HEK293 (cell line): Measurements from ENCODE around the gene PEX10.

ENCODE experiments used
- ZBTB7A ChIP-seq: fragments of 450-650 bp; formaldehyde crosslinking; IDR thresholded peaks from 2 replicates; pipeline ENCODE4 v1.5.1; 2016; ENCODE audit warnings: low read depth, missing biosample characterization, missing genetic modification characterization
- ZNF274 ChIP-seq, 2 experiments: fragments of 200-500 bp in 1 of 2; fragments of 450-650 bp in 1 of 2; sonication (Bioruptor generic) in 1 of 2; formaldehyde crosslinking in 1 of 2; IDR thresholded peaks; 2 replicates each; pipeline versions ENCODE4 v1.5.1 to v1.6.1; 2014 to 2016; ENCODE audit warnings: borderline replicate concordance in 1 of 2, inconsistent platforms in 1 of 2, low read length in 1 of 2, missing biosample characterization in 1 of 2, missing genetic modification characterization in 1 of 2
- TF ChIP-seq, protein P1 (sequence below): fragments of 450-650 bp; formaldehyde crosslinking; IDR thresholded peaks from 2 replicates; pipeline ENCODE4 v1.5.1; 2016; ENCODE audit warnings: missing biosample characterization, missing genetic modification characterization

DNA sequence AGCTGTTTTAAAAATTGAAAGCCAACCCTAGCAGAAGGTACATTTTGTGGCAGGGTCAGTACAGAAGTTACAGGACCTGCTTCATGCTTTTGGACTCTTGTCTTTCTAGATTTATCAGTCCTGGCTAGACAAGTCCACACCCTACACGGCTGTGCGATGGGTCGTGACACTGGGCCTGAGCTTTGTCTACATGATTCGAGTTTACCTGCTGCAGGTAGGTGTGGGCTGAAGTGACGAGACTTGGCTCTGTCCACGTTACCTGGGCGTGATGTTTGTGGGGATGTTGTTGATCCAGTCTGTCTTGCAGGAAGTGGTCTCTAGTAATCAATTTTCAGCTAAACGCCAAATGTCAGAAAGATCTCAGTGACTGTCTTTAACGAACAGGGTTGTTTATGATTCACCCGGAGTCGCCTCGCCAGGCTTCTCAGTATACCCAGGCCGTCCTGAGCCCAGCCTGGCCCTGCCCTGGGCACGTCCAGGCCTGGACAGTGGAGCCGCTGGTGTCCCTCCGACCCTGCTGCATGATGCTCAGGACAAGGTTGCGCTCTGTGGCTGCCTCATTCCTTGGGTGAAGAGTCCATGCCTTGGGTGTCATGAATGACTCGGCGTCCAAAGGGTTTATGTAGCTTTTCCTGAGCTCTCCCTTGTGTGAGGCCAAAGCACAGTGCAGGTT, 15.2 kb downstream of the PEX10 start:
- TF ChIP-seq, protein P1, sequence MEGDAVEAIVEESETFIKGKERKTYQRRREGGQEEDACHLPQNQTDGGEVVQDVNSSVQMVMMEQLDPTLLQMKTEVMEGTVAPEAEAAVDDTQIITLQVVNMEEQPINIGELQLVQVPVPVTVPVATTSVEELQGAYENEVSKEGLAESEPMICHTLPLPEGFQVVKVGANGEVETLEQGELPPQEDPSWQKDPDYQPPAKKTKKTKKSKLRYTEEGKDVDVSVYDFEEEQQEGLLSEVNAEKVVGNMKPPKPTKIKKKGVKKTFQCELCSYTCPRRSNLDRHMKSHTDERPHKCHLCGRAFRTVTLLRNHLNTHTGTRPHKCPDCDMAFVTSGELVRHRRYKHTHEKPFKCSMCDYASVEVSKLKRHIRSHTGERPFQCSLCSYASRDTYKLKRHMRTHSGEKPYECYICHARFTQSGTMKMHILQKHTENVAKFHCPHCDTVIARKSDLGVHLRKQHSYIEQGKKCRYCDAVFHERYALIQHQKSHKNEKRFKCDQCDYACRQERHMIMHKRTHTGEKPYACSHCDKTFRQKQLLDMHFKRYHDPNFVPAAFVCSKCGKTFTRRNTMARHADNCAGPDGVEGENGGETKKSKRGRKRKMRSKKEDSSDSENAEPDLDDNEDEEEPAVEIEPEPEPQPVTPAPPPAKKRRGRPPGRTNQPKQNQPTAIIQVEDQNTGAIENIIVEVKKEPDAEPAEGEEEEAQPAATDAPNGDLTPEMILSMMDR (tag by site-specific recombination): no peak
- TF ChIP-seq ZNF274 (IDR thresholded peaks at IDR 0.05; ENCODE audit: low read length) (no peak), ZNF274 (tag by site-specific recombination; IDR thresholded peaks at IDR 0.05; ENCODE audit: borderline replicate concordance) (no peak), ZBTB7A (tag by site-specific recombination) (no peak)
